IPS-18a (cell line): ENCODE measurements around the gene SELENOH.

Experiments used
- H3K27ac ChIP-seq: one replicate; pipeline ENCODE4 v1.5.1; 2013; ENCODE audit warnings: low read length
- H3K27me3 ChIP-seq: one replicate; pipeline ENCODE4 v1.6.1; 2013; ENCODE audit warnings: mild to moderate bottlenecking, low read length; ENCODE audit not compliant: control insufficient read depth, insufficient read depth
- H3K36me3 ChIP-seq: one replicate; pipeline ENCODE4 v1.6.1; 2013; ENCODE audit warnings: low read depth, low read length; ENCODE audit not compliant: control insufficient read depth
- H3K4me1 ChIP-seq: one replicate; pipeline ENCODE4 v1.6.1; 2013; ENCODE audit warnings: low read depth, low read length; ENCODE audit not compliant: control insufficient read depth
- H3K4me3 ChIP-seq: one replicate; pipeline ENCODE4 v1.5.1; 2013; ENCODE audit warnings: low read length
- H3K9ac ChIP-seq: one replicate; pipeline ENCODE4 v1.6.1; 2013; ENCODE audit warnings: mild to moderate bottlenecking, low read length, moderate library complexity
- H3K9me3 ChIP-seq: one replicate; pipeline ENCODE4 v1.6.1; 2013; ENCODE audit warnings: low read depth, low read length; ENCODE audit not compliant: control insufficient read depth

Gene SELENOH

DNA sequence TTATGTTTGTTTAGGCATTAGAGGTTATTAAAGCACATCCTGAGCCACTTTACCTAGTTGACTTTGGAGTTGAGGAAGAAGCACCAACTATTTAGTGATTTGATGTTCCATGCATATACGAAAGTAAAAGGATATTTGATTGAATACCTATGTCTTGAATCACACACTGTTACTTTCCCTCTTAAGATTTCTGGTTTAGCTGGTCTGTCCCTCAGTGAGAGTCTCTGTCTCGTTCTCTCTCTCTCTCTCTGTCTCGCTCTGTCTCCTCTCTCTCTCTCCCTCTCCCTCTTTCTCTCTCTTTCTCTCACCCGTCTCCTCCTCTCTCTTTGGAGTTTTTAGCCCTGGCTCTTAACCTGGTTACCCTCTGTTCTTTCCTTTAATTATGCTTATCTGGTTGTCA lies 31.3 kb downstream of the SELENOH start:
- no peak overlapping the region for H3K27ac ChIP-seq
- peaks cover 26% of the 10 kb centered on the region for H3K4me1 ChIP-seq
- H3K36me3 ChIP-seq, result no peaks in the 10 kb centered on the region
- no peak overlapping the region for H3K9ac ChIP-seq
- no peaks in the 10 kb centered on the region for H3K27me3 ChIP-seq
- H3K4me3 ChIP-seq, result no peak overlapping the region
- H3K9me3 ChIP-seq, result no peaks in the 10 kb centered on the region

DNA sequence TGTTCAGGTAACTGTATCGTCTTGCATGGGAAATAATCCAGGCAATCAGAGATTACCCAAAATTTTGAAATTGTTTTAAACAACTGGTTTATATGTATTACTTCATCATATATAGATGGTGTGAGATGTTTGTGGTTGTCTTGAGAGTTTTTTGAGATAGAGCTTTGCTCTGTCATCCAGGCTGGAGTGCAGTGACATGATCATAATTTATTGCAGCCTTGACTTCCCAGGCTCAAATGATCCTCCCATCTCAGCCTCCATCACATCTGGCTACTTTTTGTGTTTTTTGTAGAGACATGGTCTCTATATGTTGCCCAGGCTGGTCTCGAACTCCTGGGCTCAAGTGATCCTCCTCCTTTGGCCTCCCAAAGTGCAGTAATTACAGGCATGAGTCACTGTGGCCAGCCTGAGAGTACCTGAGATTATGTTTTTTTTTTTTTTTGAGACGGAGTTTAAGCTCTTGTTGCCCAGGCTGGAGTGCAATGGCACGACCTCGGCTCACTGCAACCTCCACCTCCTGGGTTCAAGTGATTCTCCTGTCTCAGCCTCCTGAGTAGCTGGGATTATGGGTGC lies 31.8 kb downstream of the SELENOH start:
- peaks cover 31% of the 10 kb centered on the region for H3K4me1 ChIP-seq
- H3K4me3 ChIP-seq, result no peak overlapping the region
- H3K9me3 ChIP-seq, result no peaks in the 10 kb centered on the region
- no peak overlapping the region for H3K9ac ChIP-seq
- H3K27me3 ChIP-seq, result no peaks in the 10 kb centered on the region
- no peaks in the 10 kb centered on the region for H3K36me3 ChIP-seq
- no peak overlapping the region for H3K27ac ChIP-seq

DNA sequence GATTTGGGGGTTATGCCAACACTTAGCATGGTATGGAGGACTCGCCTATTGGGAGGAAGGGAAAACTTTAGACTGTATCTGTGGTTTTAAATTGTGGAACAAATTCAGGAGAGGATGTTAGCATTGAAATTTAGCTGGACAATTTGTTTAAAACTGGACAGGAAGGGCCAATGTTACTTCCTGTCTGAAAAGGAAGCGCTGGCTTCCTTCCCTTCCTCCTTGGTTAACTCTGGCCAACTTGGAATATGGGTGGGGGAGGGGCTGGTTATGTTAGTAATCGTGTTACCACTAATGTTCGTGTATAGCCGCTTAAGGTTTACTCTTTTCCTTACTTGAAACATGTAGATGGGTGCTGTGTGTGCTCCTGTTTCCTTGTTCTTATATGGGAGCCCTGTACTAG lies 34.2 kb downstream of the SELENOH start:
- no peaks in the 10 kb centered on the region for H3K27me3 ChIP-seq
- H3K4me1 ChIP-seq, result peaks cover 51% of the 10 kb centered on the region
- no peaks in the 10 kb centered on the region for H3K36me3 ChIP-seq
- H3K9ac ChIP-seq, result peak overlapping the region; percentile 14
- peak overlapping the region; percentile 6 for H3K27ac ChIP-seq
- no peaks in the 10 kb centered on the region for H3K9me3 ChIP-seq
- H3K4me3 ChIP-seq, result no peak overlapping the region

DNA sequence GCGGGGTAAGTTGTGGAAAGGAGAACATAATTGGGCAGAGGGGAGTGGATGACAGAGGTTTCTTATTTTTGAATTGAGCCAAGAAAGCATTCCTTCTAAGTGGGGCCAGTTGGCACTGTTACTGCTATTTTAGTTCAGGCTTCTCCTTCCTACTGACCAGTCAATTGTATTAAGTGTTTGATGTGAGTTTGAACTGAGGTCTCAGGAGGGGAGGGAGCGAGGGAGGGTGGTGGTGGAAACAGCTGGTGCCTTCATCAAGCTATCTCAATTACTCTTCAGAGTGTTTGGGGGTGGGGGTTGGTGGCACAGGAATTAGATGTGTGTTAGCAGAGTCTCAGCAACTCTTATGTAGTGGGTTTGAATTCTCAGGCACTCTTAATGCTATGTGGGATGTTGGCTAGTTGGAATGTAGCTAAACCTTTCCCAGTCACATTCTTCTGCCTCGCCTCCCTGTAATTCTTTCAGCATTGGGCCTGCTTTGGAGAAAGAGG lies 34.8 kb downstream of the SELENOH start:
- Histone ChIP-seq H3K27me3 (no peaks in the 10 kb centered on the region), H3K36me3 (no peaks in the 10 kb centered on the region), H3K27ac (peak overlapping the region; percentile 6), H3K4me1 (peaks cover 56% of the 10 kb centered on the region), H3K9ac (no peak overlapping the region), H3K9me3 (no peaks in the 10 kb centered on the region), H3K4me3 (no peak overlapping the region)

DNA sequence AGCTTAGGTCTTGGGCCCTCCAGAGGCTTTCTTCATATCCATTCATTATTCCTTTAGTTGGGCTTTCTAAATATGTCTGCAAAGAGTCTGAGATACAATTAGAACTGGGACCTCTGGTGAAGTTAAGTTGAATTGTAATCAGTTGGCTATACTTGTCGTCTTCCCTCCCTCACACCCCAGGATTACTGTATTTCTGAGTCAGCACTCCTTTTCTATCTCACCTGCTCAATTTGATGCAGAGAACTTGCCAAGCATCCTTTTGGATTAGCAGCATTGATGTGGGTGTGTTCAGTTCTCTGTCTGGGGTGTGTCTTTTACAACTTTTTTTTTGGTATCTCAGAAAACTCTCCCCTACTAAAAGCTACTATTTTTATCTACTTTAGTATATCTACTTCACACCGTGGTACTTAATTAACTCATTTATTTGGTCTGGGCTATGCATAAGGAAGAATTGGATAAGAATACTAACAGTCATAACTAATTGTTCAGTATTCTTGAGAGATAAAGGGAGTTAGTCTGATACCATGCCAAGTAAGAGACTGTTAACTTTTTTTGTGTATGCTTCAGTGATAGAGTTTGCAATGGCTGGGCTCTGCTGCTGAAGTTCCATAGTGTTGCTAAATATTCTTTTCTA lies 35.4 kb downstream of the SELENOH start:
- Histone ChIP-seq H3K9ac (no peak overlapping the region), H3K27ac (no peak overlapping the region), H3K9me3 (no peaks in the 10 kb centered on the region), H3K4me1 (peaks cover 63% of the 10 kb centered on the region), H3K36me3 (no peaks in the 10 kb centered on the region), H3K27me3 (no peaks in the 10 kb centered on the region), H3K4me3 (no peak overlapping the region)

DNA sequence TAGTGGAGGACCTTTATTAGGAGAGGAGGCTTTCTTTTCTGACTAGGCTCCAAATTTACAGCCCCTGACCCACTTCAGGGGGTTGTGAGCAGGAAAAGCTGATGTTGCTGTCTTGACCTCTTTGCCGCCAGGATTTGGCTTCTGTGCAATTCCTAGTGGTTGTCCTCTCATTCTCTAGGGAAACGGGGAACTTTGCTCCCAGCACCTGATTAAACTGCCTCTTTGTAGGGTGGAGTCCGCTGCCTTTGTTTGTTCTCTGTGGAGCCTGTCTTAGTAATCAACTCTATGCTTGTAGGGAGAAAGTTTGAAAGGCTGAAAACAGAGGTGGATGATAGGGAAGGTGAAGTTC lies 36.7 kb downstream of the SELENOH start:
- H3K9me3 ChIP-seq, result no peaks in the 10 kb centered on the region
- H3K4me3 ChIP-seq, result peak overlapping the region; percentile 30
- H3K36me3 ChIP-seq, result no peaks in the 10 kb centered on the region
- no peaks in the 10 kb centered on the region for H3K27me3 ChIP-seq
- H3K27ac ChIP-seq, result peak overlapping the region; percentile 85
- H3K4me1 ChIP-seq, result peaks cover 68% of the 10 kb centered on the region
- peak overlapping the region; percentile 63 for H3K9ac ChIP-seq

DNA sequence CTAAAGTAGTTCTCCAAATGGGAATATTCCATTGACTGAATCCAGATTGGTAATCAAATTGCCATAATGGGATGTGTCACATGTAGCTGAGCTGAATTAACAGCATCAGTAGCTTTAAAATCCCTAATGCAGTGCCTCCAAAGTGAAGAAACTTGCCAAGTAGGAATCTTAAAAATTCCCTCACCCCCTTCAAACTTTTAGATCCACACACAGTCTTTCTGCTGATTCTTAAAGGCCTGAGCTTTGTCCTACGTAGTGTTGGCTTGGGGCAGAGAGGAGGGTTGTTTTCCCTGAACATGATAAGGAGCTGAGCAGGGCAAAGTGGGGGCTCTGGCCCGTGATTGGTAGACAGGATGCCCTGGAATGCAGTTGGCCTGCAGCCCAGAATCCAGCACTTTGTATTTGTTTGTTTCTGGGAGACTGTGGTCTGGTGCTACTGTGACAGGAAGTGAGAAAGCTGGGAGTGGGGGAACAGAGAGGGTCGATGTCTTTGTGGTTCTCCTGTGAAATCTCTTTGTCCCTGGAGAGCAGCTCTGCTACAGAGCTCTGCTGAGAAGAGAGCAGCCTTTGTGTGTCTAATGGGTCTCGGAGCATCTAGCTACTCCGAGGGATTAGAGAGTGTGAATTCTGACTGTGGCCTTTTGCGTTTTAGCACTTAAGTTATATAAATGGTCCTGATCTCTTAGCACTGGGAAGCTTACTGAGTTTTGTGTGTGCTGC lies 37.2 kb downstream of the SELENOH start:
- Histone ChIP-seq H3K4me1 (peaks cover 68% of the 10 kb centered on the region), H3K27me3 (no peaks in the 10 kb centered on the region), H3K36me3 (no peaks in the 10 kb centered on the region), H3K9me3 (no peaks in the 10 kb centered on the region), H3K27ac (peak overlapping the region; percentile 85), H3K9ac (peak overlapping the region; percentile 63), H3K4me3 (peak overlapping the region; percentile 30)

DNA sequence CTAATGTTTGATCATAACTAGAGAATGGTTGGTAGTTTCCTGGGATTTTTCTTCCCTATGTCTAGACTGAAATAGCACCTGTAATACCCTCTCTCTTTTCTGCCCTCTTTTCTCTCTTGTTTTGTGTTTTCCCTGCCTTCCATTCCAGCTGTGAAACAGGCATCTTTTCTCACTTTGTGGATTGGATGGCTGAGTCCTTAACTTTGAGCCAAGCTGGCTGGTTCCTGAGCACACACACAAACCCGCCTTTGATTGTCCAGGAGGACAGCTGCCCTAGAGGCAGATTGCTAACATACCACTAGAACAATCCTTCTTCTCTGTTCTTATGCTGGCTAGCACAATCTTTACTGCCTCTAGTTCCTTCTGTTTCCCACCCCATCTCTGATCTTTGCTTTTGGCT lies 38.0 kb downstream of the SELENOH start:
- Histone ChIP-seq H3K27me3 (no peaks in the 10 kb centered on the region), H3K9me3 (no peaks in the 10 kb centered on the region), H3K27ac (peak overlapping the region; percentile 85), H3K9ac (peak overlapping the region; percentile 63), H3K4me3 (peak overlapping the region; percentile 30), H3K36me3 (no peaks in the 10 kb centered on the region), H3K4me1 (peaks cover 68% of the 10 kb centered on the region)

DNA sequence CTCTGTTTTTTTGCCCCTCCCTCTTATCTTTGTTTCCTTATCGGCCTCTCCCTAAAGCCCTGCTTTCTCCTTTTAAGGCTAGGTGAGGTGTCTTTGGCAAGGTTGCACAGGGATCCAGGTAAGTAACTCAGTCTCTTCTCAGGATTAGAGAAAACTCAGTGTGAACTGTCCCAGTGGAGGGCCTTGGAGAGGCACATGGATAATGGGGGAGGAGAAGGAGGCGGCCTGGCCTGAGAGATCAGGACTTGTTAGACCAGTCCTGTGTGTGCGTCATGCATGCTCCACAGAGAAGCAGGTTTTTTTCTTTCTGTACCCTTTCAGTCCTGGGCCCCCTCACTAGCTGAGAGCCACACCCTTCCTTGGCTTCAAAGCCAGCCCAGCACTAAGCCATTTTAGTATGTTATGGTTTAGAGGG lies 40.2 kb downstream of the SELENOH start:
- Histone ChIP-seq H3K4me3 (peak overlapping the region; percentile 11), H3K9me3 (no peaks in the 10 kb centered on the region), H3K4me1 (peaks cover 52% of the 10 kb centered on the region), H3K9ac (peak overlapping the region; percentile 59), H3K27me3 (no peaks in the 10 kb centered on the region), H3K36me3 (no peaks in the 10 kb centered on the region), H3K27ac (peak overlapping the region; percentile 85)

DNA sequence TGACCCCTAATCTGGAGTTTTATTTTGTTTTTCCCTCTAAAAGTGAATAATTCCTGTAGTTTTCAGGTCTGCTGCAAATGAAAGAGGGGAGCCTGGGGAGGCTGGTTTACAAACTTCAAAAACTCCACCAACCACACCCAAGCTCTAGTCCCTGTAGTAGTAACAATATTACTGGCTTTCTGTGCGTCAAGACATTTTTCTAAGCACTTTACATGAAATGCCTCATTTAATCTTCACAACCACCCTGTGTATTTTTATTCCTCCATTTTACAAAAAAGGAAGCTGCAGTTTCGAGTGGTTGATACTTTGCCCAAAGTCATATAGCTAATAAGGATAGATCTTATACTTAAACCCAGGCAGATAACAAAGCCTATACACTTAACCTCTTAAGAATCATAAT lies 43.8 kb downstream of the SELENOH start:
- Histone ChIP-seq H3K4me1 (peaks cover 38% of the 10 kb centered on the region), H3K27ac (no peak overlapping the region)

DNA sequence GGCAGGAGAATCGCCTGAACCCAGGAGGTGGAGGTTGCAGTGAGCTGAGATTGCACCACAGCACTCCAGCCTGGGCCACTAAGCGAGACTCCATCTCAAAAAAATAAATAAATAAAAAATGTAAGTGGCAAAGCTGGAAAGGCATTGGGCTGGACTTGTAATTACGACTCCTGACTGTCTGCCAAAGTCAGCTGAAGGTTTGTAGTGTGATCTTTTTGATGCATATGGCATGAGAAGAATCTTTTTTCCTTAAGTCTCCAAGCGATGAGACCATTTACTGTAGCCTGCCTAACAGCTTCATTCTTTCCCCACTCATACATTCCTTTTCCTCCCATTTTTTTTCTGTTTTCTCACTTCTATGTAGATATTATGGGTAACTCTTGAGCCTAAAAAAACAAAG lies 45.1 kb downstream of the SELENOH start:
- Histone ChIP-seq H3K4me1 (peaks cover 27% of the 10 kb centered on the region), H3K9me3 (no peaks in the 10 kb centered on the region), H3K9ac (no peak overlapping the region), H3K4me3 (no peak overlapping the region), H3K36me3 (peaks cover 7% of the 10 kb centered on the region), H3K27me3 (no peaks in the 10 kb centered on the region), H3K27ac (no peak overlapping the region)

More for the DNA sequence above, 43.8 kb downstream of the SELENOH start:
- H3K9ac ChIP-seq, result no peak overlapping the region
- no peaks in the 10 kb centered on the region for H3K36me3 ChIP-seq
- no peak overlapping the region for H3K4me3 ChIP-seq
- H3K27me3 ChIP-seq, result no peaks in the 10 kb centered on the region
- no peaks in the 10 kb centered on the region for H3K9me3 ChIP-seq
